NB4 (cell line): Measurements from ENCODE around the gene CSNK1A1L.

Source experiments
- DNase-seq: peaks from one replicate; pipeline ENCODE4 v3.0.0; 2010; ENCODE audit warnings: low read depth
- H3K4me3 ChIP-seq: one replicate; pipeline ENCODE4 v1.5.1; 2011; ENCODE audit warnings: mild to moderate bottlenecking, low read depth, low read length, moderate library complexity
- MYC ChIP-seq: IDR thresholded peaks from 2 replicates; pipeline ENCODE4 v1.6.1; 2011; ENCODE audit warnings: low read depth, low read length
- POLR2A ChIP-seq: IDR thresholded peaks from 2 replicates; pipeline ENCODE4 v1.6.1; 2011; ENCODE audit warnings: mild to moderate bottlenecking; ENCODE audit not compliant: insufficient read length; ENCODE audit errors: extremely low read depth
- TF ChIP-seq, protein P1 (sequence below): IDR thresholded peaks from one replicate; pipeline ENCODE4 v1.5.1; 2012; ENCODE audit warnings: low read depth, low read length
- TF ChIP-seq, protein P2 (sequence below): IDR thresholded peaks from 2 replicates; pipeline ENCODE4 v1.6.1; 2011; ENCODE audit warnings: low read depth, low read length

CSNK1A1L gene

DNA sequence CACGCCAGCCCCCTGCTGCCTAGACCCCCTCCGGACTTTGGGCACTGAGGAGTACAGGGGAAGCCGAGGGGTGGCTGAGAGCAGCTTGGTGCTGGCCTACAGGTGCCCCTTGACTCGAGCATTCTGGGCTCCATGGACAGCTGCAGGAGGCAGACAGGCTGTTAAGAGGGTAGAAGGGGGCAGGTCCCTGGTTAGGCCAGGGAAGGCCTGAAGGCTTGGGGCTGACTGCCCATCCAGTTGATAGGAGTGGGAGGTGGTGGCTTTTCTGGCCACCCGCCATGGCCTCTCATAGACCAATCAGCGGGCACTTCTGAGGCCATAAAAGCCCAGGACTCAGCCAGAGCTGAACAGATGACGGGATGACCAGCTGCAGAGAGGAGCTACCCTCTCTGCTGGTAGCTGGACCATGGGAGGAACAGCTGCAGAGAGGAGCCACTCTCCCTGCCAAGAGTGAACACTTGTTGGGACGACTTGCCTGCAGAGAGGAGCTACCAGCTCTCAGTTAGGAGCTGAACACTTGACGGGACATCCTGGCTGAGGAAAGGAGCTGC lies 35.2 kb downstream of the CSNK1A1L start:
- H3K4me3 ChIP-seq, result no peak overlapping the region
- TF ChIP-seq, protein P1, sequence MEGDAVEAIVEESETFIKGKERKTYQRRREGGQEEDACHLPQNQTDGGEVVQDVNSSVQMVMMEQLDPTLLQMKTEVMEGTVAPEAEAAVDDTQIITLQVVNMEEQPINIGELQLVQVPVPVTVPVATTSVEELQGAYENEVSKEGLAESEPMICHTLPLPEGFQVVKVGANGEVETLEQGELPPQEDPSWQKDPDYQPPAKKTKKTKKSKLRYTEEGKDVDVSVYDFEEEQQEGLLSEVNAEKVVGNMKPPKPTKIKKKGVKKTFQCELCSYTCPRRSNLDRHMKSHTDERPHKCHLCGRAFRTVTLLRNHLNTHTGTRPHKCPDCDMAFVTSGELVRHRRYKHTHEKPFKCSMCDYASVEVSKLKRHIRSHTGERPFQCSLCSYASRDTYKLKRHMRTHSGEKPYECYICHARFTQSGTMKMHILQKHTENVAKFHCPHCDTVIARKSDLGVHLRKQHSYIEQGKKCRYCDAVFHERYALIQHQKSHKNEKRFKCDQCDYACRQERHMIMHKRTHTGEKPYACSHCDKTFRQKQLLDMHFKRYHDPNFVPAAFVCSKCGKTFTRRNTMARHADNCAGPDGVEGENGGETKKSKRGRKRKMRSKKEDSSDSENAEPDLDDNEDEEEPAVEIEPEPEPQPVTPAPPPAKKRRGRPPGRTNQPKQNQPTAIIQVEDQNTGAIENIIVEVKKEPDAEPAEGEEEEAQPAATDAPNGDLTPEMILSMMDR, result no peak
- TF ChIP-seq MYC, result no peak
- no peak for TF ChIP-seq POLR2A
- TF ChIP-seq, protein P2, sequence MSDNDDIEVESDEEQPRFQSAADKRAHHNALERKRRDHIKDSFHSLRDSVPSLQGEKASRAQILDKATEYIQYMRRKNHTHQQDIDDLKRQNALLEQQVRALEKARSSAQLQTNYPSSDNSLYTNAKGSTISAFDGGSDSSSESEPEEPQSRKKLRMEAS, result no peak
- DNase-seq, result no peak

DNA sequence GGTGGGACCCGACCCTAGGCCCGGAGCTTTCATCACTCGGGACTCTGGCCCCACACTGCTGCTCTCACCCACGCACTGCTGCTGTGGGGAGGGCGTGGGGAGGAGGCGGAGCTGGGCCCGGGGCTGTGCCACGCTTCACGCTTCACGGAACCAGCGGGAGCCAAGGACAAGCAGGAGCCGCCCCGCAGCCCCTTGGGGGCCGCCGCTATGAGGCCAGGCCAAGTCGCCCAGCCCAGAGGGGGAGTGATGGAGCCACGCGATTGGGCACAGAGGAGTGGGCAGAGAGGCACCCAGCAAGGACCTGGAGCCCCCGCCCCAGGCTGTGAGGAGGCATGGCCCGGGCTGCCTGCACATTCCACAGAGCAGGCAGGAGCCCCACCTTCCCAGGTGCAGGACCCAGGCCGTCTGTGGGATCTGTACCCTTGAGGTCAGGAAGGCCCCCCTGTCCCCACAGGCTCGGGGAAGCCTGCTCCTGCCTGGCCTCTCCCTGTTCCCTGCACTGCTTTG lies 35.8 kb downstream of the CSNK1A1L start:
- H3K4me3 ChIP-seq, result no peak overlapping the region
- TF ChIP-seq, protein P1, result no peak
- TF ChIP-seq MYC (no peak), POLR2A (no peak)
- TF ChIP-seq, protein P2, result no peak
- DNase-seq, result no peak

DNA sequence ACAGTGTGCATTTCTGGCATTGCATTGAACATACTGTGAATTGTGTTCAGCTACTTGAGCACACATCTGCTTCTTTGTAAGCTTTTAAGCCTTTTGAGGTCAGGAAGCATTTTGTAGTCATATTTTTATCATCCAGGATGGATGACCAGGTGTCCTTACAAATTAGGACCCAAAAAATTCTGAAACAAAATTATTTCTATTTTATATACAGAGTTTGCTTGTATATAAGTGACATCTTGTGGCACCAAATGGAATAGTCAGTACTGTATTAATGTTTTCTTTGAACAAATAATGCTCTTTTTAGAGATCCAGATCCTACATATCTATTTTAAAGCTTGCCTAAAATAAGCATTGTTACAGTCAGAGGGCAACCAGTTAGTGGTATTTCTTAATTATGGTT lies 36.5 kb downstream of the CSNK1A1L start:
- TF ChIP-seq MYC (no peak), POLR2A (no peak)
- TF ChIP-seq, protein P1, result no peak
- TF ChIP-seq, protein P2, result no peak
- peak; percentile 28 for DNase-seq
- no peak overlapping the region for H3K4me3 ChIP-seq

DNA sequence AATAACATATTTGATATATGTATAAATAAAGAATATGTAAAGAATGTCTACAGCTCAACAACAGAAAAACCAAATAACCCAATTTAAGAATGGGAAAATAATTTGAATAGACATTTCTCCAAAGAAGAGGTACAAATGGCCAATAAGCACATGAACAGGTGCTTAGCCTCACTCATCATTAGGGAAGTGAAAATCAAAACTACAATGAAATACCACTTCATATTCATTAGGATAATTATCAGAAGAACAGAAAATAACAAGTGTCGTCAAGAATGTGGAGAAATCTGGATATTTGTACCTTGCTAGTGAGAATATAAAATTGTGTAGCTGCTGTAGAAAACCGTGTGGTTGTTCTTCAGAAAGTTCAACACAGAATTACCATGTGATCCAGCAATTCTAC lies 37.6 kb downstream of the CSNK1A1L start:
- no peak overlapping the region for H3K4me3 ChIP-seq
- TF ChIP-seq MYC, result no peak
- no peak for TF ChIP-seq POLR2A
- TF ChIP-seq, protein P2, result no peak
- TF ChIP-seq, protein P1, result no peak
- DNase-seq, result no peak

DNA sequence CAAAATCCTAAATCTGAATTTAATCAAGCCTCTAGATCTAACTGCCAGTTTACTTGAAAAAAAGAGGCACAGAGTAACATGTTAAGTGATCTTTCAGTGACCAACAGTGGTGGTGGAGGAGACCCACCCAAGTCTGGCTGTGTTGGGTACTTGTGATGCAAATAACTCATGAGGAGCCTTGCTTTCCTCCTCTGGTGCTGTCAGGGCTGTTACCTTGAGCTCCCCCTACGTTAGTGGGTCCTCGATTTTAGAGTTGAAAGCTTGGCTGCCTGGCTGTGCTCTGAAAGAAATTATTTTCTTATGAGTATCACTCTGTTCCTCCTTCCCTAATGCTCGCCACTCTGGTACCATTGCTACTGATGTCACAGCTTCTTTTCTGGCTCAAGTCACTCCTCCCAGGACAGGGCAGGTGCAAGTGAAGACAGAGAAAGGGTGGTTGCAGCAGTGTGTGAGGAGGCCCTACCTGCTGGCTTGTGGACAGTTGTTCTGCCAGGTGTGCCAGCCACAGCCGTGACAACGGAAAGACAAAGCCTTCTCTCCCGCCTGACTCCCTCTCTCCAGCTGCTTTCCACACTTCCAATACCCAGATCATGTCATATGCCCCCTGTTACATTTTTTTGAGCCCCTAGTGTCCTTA lies 39.5 kb downstream of the CSNK1A1L start:
- DNase-seq, result no peak
- TF ChIP-seq POLR2A (no peak), MYC (no peak)
- TF ChIP-seq, protein P2, result no peak
- TF ChIP-seq, protein P1, result no peak
- no peak overlapping the region for H3K4me3 ChIP-seq

DNA sequence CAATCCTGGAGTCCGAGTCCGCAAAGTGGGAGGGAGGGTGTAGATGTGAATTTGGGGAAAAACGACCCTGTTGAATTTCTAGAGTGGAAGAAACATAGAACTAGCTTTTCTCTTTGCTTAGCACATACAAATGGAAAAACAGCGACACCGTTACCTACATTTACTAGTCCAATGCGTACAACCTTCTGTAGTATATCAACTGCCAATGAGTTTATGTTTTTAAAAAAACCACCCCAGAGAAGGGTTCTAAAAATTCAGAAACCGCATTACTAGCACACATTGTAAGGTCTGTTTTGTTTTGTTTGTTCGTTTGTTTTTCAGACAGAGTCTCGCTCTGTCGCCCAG lies 45.6 kb downstream of the CSNK1A1L start:
- no peak for DNase-seq
- TF ChIP-seq POLR2A (no peak), MYC (no peak)
- TF ChIP-seq, protein P2, result no peak
- TF ChIP-seq, protein P1, result no peak
- peak overlapping the region; percentile 82 for H3K4me3 ChIP-seq
